ENCODE results near the gene MN1.

GRCh38 chr22:27716074-27716473 lies 85.5 kb downstream of the MN1 start:
- TF ChIP-seq CTCF (IDR thresholded peaks at IDR 0.05) = no peak
- no peak for TF ChIP-seq POLR2A (IDR thresholded peaks at IDR 0.05)
- no peak for TF ChIP-seq POLR2AphosphoS5 (IDR thresholded peaks at IDR 0.05)

All from breast epithelium (tissue), 3 donors.